G401 (cell line): ENCODE data around the gene LIPJ. TPM values are rescaled to one million over a fixed set of nuclear protein-coding genes. Genes with fewer than 3 reads are reported as not detected.

Experiments used
- DNase-seq: peaks from one replicate; pipeline ENCODE4 v3.0.0-alpha.2; 2015; ENCODE audit warnings: low spot score
- in situ Hi-C: cut with HindIII; loops from 2 replicates; pipeline ENCODE4 v1.10.0; 2016; ENCODE audit warnings: low sequenced_read_pairs, mixed read lengths
- total RNA-seq: library from RNA; depleted of rRNA; stranded (reverse); fragments of >200 nt; shearing (Covaris generic); gene quantifications from 2 replicates; pipeline ENCODE4 v1.2.3, GENCODE V29; 2014; rRNA removed

LIPJ gene
- not detected in 2 replicates for total RNA-seq

- in situ Hi-C loops, result no loop called here
Measured at GRCh38 chr10:88586462-88586861, at the start of gene LIPJ. Gene LIPJ, plus strand, starts transcription at chr10:88586762. Its CDS starts 3,926 bp downstream, at chr10:88590688.

DNA sequence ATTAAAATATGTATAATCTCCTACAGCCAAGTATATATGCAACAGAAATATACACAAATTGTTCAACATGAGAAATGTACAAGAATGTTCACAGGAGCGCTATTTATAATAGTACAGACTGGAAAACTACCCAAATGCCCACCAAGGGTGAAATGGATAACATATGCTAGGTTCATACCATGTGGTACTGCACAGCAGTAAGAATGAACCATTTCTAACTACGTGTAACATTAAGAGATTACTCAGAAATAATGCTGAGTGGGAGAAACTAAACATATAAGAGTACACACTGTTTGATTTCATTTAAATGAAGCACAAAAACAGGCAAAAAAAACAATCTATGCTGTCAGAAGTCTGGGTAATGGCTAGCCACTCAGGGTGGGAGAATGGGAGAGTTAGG lies 49.2 kb upstream of the LIPJ start:
- DNase-seq, result no peak
- in situ Hi-C loops, result no loop called here

More at GRCh38 chr10:88586462-88586861, at the start of gene LIPJ:
- no peak for DNase-seq

DNA sequence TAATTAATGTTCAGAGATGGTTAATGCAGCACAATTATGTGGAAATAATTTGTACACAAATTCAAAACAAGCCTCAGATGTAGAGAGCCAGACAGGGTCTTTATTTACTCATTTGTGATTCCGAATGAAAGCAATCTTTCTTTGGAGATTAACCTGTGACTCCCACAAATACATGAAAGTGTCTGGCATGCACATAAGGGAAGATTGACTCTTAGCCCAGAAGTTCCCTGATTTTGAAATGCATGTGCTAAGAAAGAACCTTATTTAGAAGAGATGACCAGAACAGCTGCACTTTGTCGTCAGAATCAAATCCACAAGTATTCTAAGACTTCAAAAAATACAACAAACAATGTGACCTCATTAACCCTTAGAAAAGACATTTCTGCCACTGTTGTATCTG lies 48.5 kb upstream of the LIPJ start:
- in situ Hi-C loops, result no loop called here
- DNase-seq, result no peak

- in situ Hi-C loops, result no loop called here
- DNase-seq, result no peak
Measured at GRCh38 chr10:88540351-88540750, 46.2 kb upstream of the LIPJ start.

DNA sequence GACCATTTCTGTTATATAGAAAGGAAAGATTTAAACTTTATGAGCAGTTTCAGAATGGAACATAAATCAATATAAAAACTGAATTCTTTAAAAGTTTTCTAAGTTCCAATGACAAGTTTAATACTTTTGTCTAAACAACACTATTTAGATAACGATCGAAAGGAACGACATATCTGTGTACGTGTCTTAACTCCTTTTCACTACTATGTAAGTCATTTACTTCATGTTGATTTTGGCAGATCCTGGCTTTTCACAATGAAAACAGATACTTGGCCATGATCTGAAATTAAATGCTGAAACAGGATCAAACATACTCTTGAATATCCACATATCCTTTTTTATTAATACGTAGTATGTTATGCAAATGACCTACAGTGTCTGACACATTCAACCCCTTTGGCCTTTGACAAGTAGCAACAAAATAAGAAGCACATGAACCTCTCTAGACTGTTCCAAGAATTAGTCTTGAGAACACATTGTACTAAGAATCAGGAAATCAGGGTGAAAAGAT lies 45.4 kb upstream of the LIPJ start:
- no peak for DNase-seq
- in situ Hi-C loops, result no loop called here

DNA sequence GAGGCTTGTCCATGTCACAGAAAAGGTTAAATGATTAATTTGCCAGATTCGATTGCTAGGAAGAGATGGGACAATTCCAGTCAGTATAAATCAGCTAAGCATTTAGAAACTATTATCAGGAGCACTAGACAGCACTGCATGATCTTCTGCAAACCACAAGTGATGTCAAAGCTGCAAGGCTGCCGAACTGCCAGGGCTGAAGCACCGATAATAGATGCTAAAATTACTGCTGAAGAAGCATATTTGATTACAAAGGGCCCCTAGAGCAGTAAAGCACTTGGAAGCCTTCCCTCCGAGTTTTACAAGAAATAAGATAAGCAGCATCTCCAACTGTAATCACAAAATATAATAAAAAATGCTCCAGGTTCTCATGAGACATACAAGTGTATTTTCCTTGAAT lies 44.0 kb upstream of the LIPJ start:
- in situ Hi-C loops, result no loop called here

DNA sequence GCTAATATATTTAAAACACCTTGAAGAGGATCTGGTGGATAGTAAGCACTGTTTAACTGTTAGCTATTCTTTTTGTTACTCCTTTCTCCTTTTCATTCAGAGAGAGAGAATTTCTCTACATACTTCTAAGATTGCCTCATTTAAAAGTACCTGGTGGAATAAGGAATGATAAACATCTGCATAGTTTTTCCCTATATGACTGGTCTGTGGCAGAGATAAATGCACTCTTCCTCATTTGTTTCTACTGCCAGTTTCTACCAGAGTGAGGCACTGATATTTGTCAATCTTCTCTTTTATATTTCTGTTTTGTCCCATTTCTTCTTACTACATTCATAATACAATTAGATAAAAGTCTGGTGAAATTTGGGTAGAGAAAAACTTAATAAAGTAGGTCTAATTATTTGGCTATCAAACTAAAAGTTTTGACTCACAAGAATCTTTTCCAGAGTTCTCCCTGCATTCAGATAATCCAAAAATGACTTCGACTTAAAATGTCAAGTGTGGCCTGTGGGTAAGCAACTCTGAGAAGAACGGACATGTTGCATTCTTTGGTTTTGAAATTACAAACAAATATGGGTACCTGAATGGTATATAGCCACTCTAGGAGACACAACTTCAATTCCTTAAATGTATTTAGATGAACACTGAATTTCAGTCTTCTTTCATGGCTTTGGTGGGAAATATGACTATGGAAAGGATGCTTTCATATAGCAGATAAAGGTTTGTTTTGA lies 42.3 kb upstream of the LIPJ start:
- DNase-seq, result no peak
- in situ Hi-C loops, result no loop called here

More for the DNA sequence above, 44.0 kb upstream of the LIPJ start:
- no peak for DNase-seq

DNA sequence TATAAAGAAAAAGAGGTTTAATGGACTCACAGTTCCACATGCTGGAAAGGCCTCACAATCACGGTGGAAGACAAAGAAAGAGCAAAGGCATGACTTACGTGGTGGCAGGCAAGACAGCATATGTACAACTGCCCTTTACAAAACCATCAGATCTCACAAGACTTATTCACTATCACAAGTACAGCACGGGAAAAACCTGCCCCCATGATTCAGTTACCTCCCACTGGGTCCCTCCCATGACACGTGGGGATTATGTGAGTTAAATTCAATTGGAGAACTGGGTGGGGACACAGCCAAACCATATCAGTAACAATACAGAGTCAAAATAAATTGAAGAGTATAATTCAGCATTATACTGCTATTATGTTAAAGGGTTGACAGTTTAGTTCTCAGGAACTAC lies 41.2 kb upstream of the LIPJ start:
- no peak for DNase-seq
- in situ Hi-C loops, result no loop called here

DNA sequence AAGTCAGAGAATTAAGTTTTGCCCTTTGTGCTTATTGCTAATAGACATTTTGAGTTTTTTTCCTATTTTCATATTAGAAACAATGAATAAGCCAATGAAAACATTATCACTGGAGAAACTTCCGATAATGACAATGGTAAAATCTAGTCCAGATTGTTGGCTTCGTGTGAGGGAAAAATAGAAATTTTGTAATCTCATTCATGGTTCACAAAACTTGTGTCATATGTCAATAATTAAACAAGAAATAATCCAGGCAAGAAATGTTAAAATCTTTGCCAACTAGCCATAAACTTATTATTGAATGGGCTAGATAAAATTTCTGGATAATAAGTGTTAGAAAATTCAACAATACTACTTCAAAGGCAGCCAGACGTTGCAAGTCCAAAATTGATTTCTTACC lies 40.1 kb upstream of the LIPJ start:
- in situ Hi-C loops, result no loop called here

GRCh38 chr10:88551246-88551645 lies 35.3 kb upstream of the LIPJ start:
- DNase-seq, result no peak

More for the DNA sequence above, 40.1 kb upstream of the LIPJ start:
- DNase-seq, result no peak

DNA sequence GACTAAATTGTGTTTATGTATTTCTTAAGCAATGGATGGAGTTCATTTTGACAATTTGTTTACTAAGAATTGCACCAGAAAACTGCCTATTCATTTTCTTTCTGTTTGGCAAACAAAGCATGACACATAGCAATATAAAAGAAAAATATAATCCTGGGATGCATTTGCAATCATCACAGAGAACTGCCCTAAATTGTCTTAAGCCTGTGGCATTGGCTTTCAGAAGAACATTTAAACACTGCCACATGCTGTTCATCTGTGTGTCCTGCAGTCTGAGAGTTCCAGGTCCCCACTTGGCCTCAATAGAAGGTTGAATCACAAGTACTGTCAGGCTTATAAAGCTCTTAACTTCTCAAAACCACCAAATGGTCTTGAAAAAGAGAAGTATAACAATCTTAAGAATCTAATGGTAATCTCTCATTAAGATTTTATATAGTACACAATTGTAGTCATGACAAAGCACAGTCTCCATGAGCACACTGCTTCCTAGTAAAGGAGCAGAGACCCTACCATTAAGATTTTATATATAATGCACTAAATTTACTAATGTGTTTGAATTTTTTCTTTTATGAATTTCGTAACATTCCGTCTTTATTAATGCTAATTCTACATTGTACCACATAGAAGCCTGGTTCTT lies 33.3 kb upstream of the LIPJ start:
- DNase-seq, result peak; percentile 87
- in situ Hi-C loops, result no loop called here

More at GRCh38 chr10:88551246-88551645, 35.3 kb upstream of the LIPJ start:
- in situ Hi-C loops, result no loop called here

GRCh38 chr10:88555190-88555908 lies 31.2 kb upstream of the LIPJ start:
- in situ Hi-C loops, result no loop called here
- no peak for DNase-seq

DNA sequence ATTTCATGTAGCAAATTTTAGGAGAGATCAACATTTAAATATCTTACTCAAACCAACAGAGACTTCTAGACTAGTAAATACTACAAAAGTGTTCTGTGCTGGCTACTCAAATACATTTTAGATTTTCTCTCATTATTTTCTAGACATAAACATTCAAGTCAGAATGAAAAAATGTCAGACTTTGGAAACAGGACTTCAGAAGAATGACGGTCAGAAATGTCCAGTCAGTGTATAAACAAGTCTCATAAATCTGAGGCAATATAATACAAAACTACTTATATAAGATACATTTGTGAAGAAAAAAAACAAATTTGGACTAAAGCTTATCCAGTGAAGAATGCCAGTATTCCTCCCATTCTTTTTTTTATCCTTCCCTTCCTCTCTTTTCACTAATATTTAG lies 29.3 kb upstream of the LIPJ start:
- DNase-seq, result no peak
- in situ Hi-C loops, result no loop called here

GRCh38 chr10:88557658-88558057 lies 28.9 kb upstream of the LIPJ start:
- in situ Hi-C loops, result no loop called here
- no peak for DNase-seq

DNA sequence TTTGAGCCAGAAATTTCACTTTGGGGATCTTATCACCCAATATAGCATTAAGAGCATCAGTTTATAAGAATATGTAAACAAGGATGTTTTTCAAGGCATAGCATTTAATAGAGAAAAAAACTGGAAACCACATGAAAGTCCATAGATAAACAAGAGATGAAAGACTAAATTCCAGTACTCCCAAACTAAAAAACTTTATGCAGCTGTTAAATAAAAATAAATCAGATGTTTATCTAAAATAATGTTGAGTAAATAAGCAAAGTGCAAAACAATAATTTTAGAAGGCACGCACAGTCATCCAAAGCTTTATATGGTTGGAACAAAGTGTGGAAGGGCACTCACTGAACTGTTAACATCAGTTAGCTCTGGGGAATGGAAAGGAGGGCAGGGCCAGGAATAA lies 24.4 kb upstream of the LIPJ start:
- in situ Hi-C loops, result no loop called here
- no peak for DNase-seq

DNA sequence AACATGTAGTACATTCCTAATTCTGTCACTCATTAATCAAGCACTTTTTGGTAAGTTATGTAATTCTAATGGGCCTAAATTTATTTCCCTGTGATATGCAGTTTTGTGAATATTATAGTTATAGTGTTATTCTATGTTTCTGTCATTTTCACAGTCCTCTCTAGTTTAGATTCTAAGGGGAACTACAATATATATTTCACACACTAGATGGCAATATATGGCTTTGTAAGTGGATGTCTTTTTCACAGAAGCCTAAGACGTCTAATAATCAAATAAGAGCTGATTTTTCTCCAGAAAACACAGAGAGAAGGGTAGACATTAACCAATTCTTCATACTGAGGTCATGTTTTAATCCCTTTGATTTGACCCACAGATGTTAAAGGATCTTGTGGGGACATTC lies 21.5 kb upstream of the LIPJ start:
- in situ Hi-C loops, result no loop called here
- peak; percentile 47 for DNase-seq

DNA sequence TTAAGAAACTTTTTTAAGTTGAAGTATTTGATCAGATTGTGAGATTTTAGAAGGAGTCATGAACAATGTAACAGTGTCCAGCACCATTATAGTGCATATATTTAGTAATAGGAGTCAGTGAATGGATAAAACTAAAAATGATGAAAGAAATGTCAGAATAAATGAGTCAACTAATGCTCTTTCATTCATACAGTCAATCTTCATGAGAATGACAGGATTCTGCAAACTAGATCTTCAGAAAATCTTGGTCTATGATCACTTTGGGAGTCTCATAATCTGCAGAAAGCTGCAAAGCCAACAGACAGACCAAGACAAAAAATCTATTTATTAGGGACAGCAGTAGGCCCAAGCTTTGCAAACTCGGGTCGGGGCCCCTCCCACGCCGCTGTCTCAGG lies 4.2 kb upstream of the LIPJ start:
- DNase-seq, result no peak
- in situ Hi-C loops, result no loop called here

DNA sequence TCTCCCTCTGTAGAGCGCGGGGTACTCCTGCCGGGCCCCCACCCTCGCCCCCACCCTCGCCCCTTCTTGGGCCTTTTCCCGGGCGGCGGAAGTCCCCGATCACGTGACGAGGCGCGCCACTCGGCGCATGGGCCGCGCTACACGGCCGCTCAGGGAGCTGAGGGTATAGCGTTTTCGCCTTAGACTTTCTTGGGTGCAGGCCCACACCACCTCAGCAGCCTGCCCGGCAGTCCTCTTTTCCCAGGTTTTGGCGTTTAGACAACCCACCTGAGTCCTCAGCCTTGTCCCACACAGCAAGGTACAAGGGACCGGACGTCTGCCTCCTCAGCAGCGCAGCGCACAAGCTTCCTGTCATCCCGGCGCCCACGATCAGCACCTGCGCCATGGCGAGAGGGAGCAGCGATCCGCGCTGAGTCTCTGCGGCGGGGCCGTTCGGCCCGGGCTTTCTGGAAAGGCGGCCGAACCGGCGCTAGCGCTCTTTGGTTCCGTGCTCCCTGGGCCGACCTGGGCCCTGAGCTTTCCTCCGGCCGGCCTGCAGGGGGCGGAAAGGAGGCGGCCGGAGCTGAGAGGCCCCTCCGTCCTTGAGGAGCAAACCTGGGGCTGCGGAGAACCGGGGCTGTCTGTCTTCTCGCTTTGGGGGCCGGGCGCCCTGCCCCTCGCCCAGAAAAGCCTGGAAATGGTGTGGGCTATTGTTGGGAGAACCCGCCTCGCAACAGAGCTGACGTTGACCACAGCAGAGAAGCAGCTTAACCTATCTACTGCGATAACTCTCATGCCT lies 3.6 kb upstream of the LIPJ start, which contains the start of gene RNLS:
RNLS (minus strand) TSS at position 513 of the 778 bp plus-strand sequence.
- peak; percentile 83 for DNase-seq
- in situ Hi-C loops, result no loop called here

DNA sequence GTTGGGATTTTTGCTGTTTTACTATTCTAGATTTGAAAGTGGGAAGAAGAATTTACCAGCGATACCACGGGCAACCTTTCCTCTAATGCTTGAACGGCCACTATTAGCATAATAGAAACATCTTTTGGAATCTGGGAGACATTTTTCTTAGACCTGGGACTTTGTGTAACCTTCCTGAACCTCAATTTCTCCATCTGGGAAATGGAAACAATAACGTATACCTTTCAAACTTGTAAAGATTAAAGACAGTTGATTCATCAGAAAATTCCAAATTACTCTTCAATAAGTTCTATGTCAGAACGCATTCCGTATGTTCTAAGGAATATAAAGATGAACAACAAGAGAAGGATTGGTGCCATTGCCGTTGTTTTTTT lies 3.0 kb upstream of the LIPJ start:
- in situ Hi-C loops, result no loop called here
- DNase-seq, result no peak
